HG03442 (cell line): ENCODE measurements around the gene WDHD1.
"Not testable (repeated sequence)": the region's sequence is repeated elsewhere in the genome, so short reads cannot be mapped to it uniquely, and the experiment has no call there.

ENCODE experiments used
- ATAC-seq: cut with Tn5 transposase; IDR thresholded peaks from one replicate; pipeline ENCODE4 v1.9.1; 2021; ENCODE audit warnings: mild to moderate bottlenecking, moderate library complexity; ENCODE audit not compliant: unreplicated experiment

WDHD1 gene

GRCh38 chr14:54955143-54955542, 71.8 kb downstream of the WDHD1 start:
- ATAC-seq: no peak

DNA sequence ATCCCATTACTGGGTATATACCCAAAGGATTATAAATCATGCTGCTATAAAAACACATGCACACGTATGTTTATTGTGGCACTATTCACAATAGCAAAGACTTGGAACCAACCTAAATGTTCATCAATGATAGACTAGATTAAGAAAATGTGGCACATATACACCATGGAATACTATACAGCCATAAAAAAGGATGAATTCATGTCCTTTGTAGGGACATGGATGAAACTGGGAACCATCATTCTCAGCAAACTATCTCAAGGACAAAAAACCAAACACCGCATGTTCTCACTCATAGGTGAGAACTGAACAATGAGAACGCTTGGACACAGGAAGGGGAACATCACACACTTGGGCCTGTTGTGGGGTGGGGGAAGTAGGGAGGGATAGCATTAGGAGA, 73.3 kb downstream of the WDHD1 start:
- ATAC-seq: not testable (repeated sequence)

DNA sequence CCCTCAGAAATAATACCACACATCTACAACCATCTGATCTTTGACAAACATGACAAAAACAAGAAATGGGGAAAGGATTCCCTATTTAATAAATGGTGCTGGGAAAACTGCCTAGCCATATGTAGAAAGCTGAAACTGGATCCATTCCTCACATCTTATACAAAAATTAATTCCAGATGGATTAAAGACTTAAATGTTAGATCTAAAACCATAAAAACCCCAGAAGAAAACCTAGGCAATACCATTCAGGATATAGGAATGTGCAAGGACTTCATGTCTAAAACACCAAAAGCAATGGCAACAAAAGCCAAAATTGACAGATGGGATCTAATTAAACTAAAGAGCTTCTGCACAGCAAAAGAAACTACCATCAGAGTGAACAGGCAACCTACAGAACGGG, 74.1 kb downstream of the WDHD1 start:
- ATAC-seq: not testable (repeated sequence)

DNA sequence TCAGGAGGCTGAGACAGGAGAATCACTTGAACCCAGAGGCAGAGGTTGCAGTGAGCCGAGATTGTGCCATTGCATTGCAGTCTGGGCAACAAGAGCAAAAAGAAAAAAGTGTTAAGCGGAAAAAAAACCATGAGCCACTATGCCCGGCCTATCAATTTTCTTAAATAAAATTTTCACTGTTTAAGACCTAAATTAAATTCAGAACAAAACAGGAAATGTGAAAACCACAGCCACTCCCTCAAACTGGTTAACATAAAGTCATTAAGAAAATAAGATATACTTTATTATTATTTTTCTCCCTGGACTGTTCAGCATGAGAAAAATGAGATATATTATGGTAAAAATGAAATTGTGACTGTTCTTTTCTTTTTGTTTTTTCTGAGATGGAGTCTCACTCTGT, 79.7 kb downstream of the WDHD1 start:
- ATAC-seq: no peak

- no peak for ATAC-seq
Measured at GRCh38 chr14:54946500-54946899, 80.4 kb downstream of the WDHD1 start.

DNA sequence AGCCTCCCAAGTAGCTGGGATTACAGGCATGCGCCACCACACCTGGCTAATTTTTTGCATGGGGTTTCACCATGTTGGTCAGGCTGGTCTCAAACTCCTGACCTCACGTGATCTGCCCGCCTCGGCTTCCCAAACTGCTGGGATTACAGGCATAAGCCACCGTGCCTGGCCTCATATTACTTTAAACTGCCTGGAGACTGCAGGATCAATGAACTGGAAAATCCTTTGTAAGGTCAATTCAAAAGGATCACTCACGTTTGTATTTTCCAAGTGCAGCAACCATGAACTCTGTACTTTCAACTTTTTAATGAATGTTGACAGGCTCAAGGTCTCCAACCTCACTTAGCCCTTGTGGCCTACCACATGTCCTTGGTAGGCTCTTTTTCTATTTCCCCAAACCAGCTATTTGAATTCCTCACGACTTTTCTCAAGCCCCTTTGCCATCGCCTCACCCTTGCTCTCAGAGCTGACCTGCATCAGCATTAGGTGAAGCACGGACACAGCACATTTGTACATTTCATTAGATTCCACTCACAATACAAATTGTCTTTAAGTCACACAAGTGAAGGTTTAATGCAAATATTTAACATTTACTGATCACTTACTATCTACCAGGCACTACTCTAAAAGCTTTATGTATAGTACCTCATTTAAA, 82.0 kb downstream of the WDHD1 start:
- no peak for ATAC-seq

DNA sequence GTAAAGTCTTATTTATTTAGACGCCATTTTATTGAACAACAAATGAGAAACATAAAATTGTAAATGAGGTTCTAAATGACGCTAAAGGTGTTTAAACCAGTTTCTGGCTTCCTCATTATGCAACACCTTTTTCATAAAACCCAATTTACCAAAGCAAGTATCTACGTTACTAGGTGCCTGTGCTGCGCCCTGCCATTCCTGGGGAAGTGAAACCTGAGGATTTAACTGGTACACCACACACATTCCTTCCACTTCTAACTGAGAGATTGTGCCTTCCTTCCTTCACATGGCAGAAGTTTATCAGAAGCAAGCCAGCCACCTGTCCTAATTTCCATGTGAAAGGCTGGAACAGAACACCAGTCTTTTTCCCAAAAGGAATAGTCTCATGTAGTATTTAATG, 84.0 kb downstream of the WDHD1 start:
- ATAC-seq: no peak

GRCh38 chr14:54936816-54937215, 90.1 kb downstream of the WDHD1 start:
- ATAC-seq: no peak

GRCh38 chr14:54935958-54936357, 90.9 kb downstream of the WDHD1 start:
- no peak for ATAC-seq

GRCh38 chr14:54935100-54935499, 91.8 kb downstream of the WDHD1 start:
- ATAC-seq: no peak

GRCh38 chr14:54933006-54933405, 93.9 kb downstream of the WDHD1 start:
- no peak for ATAC-seq

DNA sequence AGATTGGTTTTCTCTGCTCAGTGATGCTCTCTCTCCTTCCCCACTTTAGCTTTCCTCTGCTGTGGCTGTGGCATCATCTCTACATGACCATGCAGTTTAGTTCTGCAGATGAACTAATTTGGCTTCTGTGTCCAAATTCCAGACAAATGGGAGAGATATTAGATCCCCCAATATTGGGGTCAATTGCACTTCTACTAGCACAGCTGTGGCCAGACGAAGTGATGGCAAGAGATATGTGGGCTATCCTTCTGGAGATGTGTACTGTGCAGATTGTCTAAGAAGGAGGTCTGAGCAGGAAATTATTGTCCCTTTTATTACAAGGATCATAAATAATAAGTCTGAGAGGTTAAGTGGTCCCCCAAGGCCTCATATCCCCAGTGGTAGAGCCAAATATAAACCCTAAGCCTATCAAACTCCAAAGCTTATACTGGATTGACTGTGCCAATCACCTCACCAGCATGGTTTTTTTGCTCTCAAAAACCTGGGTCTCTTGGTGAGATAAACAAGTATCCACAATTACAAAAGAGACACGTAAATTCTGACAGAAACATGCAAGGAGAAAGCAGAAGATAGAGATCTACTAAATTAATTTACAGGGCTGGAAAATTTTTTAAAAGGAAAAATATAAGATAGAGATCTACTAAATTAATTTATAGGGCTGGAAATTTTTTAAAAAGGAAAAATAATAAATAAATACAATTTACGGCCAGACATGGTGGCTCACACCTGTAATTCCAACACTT, 95.1 kb downstream of the WDHD1 start:
- no peak for ATAC-seq

DNA sequence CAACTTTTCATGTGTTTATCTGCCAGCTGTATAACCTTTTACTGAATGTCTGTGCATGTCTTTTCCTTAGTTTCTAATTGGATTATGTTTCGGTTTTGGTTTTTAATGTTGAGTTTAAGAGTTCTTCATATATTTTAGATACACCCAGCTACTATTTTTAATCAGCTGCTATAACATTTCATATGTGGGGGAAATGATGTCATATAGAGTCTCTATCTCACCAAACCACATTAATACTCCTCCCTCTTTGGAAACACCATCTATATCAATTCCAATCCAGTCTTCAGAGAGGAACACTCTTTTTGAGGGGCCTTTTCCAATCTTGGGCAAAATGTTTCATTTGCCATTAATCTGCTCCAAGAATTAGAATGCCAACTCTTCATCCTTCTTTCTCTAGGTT, 95.8 kb downstream of the WDHD1 start:
- no peak for ATAC-seq

DNA sequence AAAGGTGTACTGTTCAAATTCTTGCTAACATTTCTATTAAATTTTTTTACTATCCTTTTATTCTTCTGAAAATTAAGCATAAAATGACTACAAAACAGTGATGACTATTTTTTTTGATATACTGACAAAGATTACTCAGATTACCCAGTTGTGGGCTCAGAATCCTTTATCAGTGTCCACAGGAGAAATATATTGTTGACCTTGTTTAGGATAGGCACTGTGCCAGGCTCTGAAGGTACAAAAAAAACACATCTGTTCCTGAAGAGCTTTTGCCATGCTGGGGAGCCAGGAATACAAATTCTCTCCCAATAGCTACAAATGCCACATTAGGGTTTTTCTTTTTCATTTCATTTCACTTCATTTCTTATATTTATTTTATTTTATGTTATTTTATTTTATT, 97.3 kb downstream of the WDHD1 start:
- ATAC-seq: no peak

DNA sequence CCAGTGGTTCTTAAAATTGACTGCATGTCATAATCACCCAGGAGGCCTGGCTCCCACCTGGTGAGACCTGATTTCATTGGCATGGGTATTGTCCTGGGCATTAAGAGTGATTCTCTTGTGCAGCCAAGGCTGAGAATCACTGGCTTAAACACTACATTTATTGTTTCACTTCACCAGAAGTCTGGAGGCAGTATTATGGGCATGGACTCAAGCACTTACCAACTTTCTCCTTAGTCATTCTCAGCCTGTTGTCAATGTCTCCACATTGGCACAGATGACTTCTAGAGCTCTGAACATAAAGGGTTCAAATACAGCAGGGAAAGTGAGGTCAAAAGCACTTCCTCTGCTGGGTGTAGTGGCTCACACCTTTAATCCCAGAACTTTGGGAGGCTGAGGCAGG, 98.7 kb downstream of the WDHD1 start:
- ATAC-seq: no peak

DNA sequence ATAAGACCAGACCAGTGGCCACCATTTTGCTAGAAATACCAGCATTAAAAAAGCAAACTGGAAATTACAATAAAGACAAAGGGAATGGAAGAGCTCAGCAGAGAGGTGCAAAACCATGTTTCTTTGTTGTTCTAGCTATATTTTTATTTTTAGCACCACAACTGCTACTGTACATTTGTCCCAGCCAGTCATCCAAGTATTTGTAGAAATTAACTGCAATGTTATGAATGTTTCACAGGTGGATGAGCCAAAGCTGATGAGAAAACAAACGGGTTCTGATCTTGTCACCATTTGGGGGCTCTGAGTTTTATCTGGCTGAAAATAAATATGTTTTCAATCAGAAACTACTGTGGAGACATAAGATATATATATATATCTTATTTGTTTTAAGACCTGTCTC, 99.3 kb downstream of the WDHD1 start:
- no peak for ATAC-seq

GRCh38 chr14:54926570-54926969, 100.3 kb downstream of the WDHD1 start:
- ATAC-seq: not testable (repeated sequence)

GRCh38 chr14:54922598-54922997, 104.3 kb downstream of the WDHD1 start:
- no peak for ATAC-seq

DNA sequence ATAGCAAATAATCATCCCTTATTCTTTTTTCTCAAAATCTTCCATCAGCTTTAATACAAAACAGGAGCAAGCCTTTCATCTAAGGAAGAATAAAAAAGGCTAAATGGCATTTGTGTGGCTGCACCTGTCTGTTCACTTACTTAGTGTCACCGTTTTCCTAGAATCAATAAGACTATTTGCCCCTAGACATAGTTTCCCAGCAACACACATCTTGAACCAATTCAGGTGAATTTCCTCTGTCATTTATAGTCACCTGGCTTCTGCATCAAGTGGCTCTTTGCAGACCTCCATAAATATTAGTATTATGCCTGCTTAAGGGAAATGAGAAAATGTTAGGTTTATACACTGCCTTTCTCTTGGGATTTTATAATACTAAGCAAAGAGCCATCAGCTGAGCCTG, 106.8 kb downstream of the WDHD1 start:
- ATAC-seq: no peak

- no peak for ATAC-seq
Measured at GRCh38 chr14:54919330-54919729, 107.6 kb downstream of the WDHD1 start.

DNA sequence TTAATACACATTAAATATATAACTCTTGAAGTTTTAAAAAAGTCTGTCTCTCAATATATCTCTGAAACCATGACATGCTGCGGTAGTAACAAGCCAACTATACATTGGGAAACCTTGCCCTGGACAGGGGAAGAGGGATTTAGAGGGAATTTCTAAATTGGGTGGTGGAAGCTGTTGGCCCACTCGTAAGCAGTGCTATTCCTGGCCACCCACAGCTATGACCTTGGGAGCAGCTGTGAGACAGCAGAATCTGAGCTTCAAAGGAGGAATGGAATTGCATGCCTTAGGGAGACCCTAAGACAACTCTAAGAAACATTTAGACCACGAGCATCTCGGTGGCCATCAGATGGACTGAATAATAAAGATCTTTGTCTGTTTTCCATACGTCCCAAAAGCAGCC, 108.5 kb downstream of the WDHD1 start:
- ATAC-seq: no peak

DNA sequence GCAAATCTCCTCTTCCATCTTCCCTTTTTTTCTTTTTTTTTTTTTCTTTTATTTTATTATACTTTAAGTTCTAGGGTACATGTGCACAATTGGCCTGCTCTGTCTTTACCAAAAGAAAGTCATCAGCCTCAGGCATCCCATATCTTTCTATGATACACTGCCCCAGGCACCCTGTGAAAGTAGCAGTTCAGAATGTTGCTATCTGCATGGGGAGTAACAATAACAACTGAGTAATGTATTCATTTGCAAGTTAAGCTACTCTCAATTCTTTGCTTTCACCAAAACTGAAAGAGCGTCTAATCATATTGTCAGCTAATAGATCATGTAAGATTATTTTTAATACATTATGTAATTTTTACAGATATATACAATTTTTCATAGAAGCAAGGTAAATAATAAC, 110.8 kb downstream of the WDHD1 start:
- no peak for ATAC-seq
